Stimulated activated CD8-positive, alpha-beta memory T cell treated with anti-CD3 and anti-CD28 coated beads, Interleukin-7, amount 100 ng/mL, for 24 hours (primary cell): ENCODE results near the gene THRB.
"Not testable (repeated sequence)": the region's sequence is repeated elsewhere in the genome, so short reads cannot be mapped to it uniquely, and the experiment has no call there.

Experiments used
- DNase-seq: peaks from one replicate; pipeline ENCODE4 v3.0.0-alpha.2; 2020; ENCODE audit warnings: low read depth

The THRB gene

GRCh38 chr3:24447836-24448235 is 46.8 kb downstream of the THRB start:
- no peak for DNase-seq

DNA sequence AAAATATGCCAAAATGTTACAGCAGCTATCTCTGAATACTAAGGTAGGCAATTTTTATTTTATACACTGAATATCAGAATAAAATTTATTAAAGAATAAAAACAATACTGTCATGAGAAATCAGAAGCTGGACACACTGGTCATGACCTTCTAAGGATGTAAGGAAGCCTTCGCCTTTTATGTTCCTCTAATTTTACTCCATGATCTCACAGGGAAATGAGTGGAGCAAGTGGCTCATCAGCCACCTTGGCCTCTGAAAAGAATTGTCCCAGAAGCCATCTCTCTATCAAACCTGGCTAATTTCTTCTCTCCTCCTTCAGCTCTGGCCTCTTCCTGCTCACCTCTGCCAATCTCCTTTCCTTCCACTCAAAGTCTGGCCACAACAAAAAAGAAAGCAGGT is 48.6 kb downstream of the THRB start:
- no peak for DNase-seq

DNA sequence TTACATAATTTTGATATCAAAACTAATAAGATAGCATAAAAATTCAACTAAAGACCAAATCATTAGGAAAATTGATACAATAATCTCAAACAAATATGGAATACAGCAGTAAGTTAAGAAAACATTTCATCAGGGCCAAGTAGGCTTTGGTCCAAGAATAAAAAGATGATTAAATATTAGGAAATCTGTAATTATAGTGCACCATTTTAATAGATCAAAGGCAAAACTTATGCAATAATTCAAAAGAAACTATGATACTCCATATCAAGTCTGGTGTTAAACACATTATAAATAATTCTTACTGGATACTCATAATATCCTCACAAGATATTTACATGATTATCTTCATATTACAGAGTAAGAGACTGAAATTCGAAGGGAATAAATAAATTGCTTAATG is 51.2 kb downstream of the THRB start:
- DNase-seq: no peak

- DNase-seq: no peak
Measured at GRCh38 chr3:24440760-24441464, 53.7 kb downstream of the THRB start.

GRCh38 chr3:24439021-24439420 is 55.6 kb downstream of the THRB start:
- DNase-seq: no peak

GRCh38 chr3:24437326-24437725 is 57.3 kb downstream of the THRB start:
- no peak for DNase-seq

DNA sequence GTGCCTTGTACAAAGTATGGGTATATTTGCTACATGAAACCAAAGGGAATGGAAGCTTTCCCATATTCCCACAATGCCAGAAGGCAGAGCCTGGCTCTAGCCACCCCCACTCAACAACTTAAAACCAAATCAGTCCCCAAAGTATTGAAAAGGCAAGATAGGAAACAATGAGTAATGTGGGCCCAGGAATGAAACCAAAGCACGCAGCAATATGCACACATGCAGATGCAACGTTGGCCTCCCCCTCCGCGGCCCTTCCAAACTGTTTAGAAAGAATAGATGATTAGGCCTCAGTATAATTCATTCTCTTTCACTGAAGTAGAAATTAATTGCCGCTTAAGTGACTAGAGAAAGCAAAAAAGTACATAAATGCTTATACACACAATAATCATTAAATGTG is 59.1 kb downstream of the THRB start:
- DNase-seq: no peak

DNA sequence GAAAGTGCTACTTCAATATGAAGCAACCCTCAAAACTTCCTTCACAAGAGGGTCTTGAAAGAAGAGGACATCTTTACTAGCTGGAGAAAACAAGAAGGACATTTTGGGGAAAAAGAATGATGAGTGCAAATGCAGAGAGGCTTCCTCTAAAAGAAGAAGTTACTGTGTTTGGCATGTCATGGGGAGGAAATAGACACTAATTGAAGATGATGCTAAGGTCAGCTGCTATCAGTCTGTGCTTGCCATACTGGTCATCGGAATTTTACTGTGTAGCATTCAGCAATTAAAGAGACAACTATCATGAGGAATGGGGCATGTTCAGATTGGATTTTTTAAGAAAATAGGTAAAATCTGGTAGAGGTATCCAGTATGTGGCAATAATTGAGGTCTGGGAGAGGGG is 60.0 kb downstream of the THRB start:
- no peak for DNase-seq

- DNase-seq: no peak
Measured at GRCh38 chr3:24433838-24434591, 60.6 kb downstream of the THRB start.

DNA sequence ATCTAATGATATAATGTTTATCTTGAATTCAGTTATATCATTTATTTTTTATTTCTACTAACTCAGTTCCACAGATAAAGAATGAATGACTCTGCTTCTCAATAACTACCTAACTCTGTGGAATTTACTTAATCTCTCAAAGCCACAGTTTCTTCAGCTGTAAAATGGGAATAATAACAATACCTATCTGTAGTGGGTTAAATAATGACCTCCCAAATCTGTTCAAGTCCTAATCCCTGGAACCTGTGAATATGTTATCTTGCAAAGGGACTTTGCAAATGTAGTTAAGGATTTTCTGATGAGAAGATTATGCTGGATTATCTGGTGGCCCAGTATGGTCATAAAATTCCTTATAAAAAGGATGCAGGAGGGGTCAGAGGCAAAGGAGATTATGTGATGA is 61.7 kb downstream of the THRB start:
- no peak for DNase-seq

GRCh38 chr3:24428481-24428880 is 66.2 kb downstream of the THRB start:
- DNase-seq: no peak

- DNase-seq: no peak
Measured at GRCh38 chr3:24426896-24427295, 67.8 kb downstream of the THRB start.

DNA sequence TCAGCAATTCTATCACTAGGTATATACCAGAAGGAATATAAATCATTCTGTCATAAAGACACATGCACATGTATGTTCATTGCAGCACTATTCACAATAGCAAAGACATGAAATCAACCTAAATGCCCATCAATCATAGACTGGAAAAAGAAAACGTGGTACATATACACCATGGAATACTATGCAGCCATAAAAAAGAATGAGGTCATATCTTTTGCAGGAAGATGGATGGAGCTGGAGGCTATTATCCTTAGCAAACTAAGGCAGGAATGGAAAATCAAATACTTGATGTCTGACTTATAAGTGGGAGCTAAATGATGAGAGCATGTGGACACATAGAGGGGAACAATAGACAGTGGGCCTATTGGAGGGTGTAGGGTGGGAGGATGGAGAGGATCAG is 73.8 kb downstream of the THRB start:
- not testable (repeated sequence) for DNase-seq

DNA sequence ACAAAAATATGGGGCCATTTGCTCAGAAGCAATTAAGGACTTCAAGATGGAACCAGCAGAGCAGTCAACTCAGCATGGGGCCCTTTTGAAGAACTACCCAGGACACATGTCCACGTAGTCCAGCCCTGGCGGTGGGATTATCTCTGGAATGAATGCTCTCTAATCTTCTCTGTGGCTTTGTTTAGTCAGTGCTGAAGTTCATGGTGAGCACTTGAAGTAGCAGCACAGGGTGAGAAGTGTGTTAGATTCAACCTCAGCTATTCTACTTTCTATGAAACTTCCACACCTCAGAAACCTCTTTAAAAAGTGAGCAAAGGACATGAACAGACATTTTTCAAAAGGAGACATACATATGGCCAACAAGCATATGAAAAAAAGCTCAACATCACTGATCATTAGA is 74.4 kb downstream of the THRB start:
- DNase-seq: no peak

DNA sequence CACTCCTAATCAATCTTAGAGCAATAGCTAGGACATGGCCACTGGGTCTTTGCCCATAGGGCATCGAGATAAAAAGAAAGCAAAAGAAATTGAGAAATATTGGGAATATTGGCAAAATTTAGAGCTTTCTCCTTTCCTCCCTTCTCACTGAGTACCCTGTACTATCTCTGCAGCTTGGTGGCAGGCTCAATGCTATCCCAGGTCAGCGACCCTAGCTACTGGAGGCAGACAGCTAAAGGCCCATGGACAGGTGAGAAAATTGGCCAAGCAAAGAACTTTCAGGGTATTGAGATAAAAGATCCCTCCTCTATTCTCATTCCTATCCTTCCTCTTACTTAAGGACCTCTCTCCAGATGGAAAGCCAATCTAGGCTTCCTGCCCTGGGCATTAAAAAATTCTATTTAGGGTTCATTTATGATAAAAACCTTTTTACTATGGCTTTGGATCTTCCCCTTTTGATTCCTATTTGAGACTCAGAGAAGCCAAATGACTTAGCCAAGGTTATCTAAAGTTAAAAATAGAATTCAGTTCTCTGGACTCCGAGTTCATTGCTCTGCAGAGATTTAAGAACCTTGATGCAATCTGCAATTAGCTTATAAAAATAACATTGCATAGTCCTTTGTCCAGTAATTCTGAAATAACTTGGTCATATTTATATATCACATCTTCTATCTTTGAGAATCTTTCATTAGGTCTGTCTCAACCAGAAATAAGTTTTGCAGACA is 75.4 kb downstream of the THRB start:
- DNase-seq: no peak

GRCh38 chr3:24417730-24418129 is 76.9 kb downstream of the THRB start:
- DNase-seq: no peak

GRCh38 chr3:24416224-24416623 is 78.4 kb downstream of the THRB start:
- no peak for DNase-seq

DNA sequence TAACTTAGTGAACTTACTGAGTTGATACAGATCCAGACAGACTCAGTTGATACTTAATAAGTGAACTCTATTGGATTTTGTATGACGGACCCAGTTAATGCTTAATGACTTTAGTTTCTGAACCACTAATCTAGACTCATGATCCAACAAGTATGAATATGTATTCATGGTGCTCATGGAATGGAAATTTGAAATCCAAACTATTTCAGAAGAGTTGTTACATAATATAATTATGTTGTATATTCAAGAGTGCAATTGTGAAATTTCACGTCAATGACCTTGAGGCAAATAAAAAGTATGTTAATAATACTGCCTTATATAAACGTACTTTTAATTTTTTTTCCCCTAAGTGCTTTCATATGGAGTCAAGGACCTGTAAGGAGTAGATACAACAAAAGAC is 78.8 kb downstream of the THRB start:
- DNase-seq: no peak

DNA sequence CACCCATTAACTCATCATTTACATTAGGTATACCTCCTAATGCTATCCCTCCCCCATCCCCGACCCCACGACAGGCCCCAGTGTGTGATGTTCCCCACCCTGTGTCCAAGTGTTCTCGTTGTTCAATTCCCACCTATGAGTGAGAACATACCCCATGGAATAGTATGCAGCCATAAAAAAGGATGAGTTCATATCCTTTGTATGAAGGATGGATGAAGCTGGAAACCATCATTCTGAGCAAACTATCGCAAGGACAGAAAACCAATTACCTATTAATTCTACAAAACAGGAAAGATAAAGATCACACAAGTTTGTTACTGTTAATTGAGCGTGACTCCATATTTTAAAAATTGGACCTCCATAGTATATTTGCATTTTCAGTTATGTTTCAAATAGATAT is 81.0 kb downstream of the THRB start:
- DNase-seq: not testable (repeated sequence)

- DNase-seq: no peak
Measured at GRCh38 chr3:24410860-24411259, 83.8 kb downstream of the THRB start.

GRCh38 chr3:24407980-24408680 is 86.5 kb downstream of the THRB start:
- DNase-seq: no peak

DNA sequence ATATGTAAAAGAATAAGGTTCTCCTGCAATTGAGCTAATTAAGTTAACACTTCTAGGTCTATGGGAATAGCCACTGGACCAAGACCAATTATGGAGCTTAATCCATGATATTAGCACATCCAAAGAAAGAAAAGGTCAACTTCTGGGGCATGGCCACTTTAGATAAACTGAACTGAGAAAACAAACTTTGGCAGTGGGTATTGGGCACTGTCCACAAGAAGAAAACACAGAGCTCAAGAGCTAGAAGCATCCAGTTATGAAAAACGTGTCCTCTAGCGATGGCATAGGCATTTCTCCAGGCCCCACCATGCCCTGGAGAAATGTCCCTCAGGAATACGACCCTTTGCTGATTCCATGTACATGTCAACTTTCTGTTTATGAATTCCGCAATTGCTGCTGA is 87.8 kb downstream of the THRB start:
- no peak for DNase-seq

DNA sequence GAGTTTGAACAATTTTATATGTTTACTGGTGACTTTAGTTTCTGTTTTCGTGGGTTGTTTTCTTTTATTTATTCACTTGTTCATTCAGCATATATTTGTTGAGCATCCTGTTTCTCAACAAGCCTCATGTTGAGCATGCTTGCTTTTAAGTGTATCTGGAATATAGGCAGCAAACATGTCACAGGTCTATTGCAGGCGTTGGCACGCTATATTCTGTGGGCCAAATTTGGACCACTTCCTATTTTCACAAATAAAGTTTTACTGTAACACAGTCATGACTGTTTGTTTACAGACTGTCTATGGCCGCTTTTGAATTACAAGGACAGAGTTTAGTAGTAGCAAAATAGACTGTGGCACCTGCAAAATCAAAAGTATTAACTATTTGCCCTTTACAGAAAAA is 89.6 kb downstream of the THRB start:
- DNase-seq: no peak
